GM12874 (cell line): Measurements from ENCODE around the gene CST8.

Experiments used
- TF ChIP-seq, protein P1 (sequence below): IDR thresholded peaks from 2 replicates; pipeline ENCODE4 v1.5.1; 2011; ENCODE audit warnings: low read depth, mild to moderate bottlenecking, control low read depth, low read length, moderate library complexity; ENCODE audit not compliant: insufficient read depth

The CST8 gene

DNA sequence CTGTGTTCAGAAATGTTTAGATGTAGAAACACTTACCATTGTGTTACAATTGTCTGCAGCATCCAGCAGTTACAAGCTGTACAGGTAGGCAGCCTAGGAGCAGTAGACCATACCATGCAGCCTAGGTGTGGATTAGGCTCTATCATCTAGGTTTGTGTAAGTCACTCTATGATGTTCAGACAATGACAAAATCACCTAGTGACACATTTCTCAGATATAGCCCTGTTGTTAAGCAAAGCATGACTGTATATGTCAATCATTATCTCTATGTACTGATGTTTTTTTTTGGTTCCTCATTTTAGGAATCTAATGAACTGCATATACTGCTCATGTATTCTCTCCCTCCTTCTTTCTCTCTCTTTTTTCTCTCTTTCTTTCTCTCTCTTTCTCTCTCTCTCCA lies 22.2 kb downstream of the CST8 start:
- TF ChIP-seq, protein P1, sequence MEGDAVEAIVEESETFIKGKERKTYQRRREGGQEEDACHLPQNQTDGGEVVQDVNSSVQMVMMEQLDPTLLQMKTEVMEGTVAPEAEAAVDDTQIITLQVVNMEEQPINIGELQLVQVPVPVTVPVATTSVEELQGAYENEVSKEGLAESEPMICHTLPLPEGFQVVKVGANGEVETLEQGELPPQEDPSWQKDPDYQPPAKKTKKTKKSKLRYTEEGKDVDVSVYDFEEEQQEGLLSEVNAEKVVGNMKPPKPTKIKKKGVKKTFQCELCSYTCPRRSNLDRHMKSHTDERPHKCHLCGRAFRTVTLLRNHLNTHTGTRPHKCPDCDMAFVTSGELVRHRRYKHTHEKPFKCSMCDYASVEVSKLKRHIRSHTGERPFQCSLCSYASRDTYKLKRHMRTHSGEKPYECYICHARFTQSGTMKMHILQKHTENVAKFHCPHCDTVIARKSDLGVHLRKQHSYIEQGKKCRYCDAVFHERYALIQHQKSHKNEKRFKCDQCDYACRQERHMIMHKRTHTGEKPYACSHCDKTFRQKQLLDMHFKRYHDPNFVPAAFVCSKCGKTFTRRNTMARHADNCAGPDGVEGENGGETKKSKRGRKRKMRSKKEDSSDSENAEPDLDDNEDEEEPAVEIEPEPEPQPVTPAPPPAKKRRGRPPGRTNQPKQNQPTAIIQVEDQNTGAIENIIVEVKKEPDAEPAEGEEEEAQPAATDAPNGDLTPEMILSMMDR, result no peak

DNA sequence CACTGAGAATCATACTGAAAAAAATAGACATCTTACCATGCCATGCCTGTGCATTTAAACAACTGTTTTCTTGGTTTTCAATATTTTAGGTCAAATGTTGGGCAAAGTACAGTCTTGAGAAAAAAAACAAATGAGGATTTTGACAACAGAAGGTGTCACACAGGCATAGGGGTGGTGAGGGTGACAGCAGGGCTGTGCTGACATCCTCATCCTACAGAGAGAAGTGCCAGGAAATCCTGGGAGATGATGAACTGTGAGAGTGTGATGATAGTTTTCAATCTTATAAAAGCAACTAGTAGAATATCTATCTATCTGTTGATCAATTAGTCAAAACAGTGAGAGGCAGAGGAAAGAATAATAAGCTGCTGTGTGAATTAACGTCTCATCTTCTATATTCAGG lies 23.9 kb downstream of the CST8 start:
- TF ChIP-seq, protein P1, result no peak

DNA sequence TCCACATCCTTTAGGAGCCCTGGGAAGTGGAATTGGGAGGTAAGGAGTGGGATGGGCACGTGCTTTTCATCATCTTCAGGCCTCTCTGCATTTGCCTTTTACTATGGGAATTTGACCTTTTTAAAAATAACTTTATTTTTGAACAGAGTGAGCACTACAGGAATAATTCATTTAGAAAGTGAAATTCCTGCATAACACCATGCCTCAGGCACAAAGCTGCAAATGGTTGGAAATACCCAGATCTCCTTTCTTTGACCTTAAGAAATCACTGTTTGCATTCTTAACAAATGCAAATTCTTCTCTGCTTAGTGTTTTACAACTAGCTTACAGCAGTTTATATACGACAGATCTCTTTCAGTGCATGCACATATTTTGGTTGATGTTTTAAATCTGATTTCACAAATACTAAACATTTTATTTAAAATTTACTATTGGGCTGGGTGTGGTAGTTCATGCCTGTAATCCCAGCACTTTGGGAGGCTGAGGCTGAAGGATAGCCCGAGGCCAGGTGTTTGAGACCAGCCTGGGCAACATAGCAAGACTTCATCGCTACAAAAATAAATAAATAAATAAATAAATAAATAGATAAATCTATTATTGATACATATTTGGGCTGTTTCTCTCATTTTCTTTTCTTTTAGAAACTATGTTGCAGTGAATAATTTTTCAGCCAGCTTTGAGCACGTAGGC lies 24.5 kb downstream of the CST8 start:
- TF ChIP-seq, protein P1, result no peak

DNA sequence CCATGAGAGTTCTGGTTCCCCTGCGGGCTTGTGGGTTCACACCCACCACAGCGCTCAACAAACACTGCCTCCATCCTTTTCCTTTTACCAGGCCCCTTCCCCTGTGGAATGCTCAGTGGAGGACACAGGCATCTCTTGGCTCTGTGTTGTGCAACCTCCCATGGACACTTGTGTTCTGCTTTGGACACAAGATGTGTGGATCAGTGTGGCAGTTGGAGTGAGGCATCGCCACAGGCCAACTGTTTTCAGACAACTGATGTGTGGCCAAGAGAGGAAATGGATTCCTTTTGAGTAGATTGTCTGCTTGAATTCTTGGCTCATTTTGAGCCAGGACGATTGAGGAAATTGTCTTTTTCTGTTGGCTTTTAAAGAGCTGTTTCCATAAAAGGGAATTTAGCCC lies 26.8 kb downstream of the CST8 start:
- TF ChIP-seq, protein P1, result no peak

DNA sequence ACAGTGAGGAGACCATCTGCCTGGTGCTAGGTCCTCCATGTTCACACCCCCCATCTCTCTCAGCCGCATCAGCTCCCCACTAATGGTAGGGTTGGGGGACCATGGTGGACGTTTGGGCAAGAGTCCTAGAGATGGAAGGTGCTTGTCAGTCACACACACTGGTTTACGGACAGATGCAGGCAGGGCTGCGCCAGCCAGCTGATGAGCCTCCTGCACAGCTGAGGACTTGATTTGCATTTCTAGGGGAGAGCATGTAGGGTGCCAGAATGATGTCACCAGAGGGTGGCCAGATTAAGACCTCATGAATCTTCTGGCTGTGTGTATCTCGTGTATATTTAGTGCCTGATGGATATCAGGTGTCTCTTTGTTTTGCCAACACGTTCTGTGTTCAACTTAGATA lies 28.6 kb downstream of the CST8 start:
- TF ChIP-seq, protein P1, result no peak

DNA sequence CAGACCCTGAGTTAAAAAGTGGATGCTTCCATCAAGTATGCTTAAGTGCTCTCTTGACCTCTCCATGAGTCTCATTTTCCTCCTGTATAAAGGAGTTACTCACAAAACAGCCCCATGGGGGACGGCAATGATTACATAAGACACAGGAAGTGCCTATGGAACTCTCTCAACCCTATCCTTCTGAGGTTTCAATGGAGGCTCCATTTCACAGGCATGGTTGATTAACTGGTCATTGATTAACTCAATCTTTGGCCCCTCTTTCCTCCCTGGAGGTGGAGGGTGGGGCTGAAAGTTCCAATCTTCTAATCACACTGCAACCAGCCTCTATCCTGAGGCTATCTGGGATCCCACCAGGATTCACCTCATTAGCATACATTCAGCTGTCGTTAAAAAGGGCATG lies 29.3 kb downstream of the CST8 start:
- TF ChIP-seq, protein P1, result no peak

DNA sequence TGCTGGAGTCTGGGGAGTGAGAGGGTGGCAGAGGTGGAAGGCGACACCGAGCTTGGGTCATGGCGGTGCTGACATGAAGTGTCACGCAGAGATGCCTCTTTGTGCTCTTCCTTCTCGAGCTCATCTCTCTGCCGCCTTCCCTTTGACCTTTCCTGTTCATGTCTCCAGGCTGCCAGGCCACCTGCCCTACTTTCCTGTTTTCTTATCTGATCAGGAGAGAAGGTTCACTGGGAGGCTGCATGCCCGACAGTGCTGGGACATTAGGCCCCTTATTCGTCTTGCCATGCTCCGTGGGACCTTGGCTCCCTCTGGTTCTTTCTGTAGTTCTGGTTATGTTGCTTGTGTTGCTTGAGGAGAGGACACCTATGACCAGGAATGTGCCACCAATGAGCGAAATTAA lies 33.2 kb downstream of the CST8 start:
- TF ChIP-seq, protein P1, result no peak
